COLO668 (cell line): ENCODE results near the gene MMEL1.
"Not testable (repeated sequence)": the region's sequence is repeated elsewhere in the genome, so short reads cannot be mapped to it uniquely, and the experiment has no call there.

Experiments used
- DNase-seq: peaks from one replicate; lab custom pipeline; 2025; ENCODE audit not compliant: unreplicated experiment; lab: John Stamatoyannopoulos, UW

The MMEL1 gene, protein sequence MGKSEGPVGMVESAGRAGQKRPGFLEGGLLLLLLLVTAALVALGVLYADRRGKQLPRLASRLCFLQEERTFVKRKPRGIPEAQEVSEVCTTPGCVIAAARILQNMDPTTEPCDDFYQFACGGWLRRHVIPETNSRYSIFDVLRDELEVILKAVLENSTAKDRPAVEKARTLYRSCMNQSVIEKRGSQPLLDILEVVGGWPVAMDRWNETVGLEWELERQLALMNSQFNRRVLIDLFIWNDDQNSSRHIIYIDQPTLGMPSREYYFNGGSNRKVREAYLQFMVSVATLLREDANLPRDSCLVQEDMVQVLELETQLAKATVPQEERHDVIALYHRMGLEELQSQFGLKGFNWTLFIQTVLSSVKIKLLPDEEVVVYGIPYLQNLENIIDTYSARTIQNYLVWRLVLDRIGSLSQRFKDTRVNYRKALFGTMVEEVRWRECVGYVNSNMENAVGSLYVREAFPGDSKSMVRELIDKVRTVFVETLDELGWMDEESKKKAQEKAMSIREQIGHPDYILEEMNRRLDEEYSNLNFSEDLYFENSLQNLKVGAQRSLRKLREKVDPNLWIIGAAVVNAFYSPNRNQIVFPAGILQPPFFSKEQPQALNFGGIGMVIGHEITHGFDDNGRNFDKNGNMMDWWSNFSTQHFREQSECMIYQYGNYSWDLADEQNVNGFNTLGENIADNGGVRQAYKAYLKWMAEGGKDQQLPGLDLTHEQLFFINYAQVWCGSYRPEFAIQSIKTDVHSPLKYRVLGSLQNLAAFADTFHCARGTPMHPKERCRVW

DNA sequence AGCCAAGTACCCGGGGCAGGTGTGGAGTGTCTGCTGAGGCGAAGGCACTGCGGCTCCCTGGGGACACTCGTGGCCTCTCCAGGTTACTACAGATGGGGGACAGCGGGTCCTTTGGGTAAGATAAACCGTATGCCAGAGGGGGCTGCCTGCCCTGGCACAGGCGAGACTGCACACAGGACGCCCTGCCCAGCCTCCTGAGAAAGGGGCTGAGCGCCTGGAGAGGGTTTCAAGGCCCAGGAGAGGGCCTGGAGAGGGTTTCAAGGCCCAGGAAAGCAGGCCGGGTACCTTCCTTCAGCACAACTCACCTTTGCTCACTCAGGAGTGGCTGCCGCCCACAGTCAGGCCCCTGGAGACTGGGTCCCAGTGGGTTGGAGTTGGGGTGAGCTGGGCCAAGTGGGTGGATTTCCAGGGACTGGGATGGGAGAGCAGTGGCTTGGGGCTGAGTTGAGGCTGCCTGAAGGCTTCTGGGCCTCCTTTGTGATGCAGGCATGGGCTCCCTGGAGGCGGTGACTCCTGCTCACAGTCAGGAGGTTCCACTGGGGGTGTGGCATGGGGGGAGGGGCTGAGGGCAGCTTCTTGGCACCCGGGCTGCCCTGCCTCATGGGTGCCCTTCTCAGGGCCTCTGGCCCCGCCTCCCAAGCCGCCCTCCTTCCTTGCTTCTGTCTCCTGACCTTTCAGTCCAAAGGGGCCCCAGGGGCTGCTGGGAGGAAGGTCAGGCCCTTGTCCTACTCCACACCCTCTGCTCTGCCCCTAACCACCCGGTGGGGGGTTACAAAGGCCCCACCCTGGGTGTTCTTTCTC lies at the start of gene MMEL1:
MMEL1 (minus strand) TSS at position 456 of the 801 bp plus-strand sequence. CDS start 3,532 bp downstream, outside the sequence.
- DNase-seq, result no peak

DNA sequence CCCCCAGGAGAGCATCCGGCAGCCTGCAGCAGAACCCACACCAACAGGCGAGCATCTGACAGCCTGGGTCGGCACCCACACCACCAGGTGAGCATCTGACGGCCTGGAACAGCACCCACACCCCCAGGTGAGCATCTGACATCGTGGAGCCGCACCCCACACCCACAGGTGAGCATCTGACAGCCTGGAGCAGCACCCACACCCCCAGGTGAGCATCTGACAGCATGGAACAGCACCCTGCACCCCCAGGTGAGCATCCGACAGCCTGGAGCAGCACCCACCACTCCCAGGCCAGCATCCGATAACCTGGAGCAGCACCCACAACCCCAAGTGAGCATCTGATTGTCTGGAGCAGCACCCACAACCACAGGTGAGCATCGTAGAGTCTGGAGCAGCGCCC lies 43.9 kb upstream of the MMEL1 start:
- DNase-seq, result not testable (repeated sequence)

DNA sequence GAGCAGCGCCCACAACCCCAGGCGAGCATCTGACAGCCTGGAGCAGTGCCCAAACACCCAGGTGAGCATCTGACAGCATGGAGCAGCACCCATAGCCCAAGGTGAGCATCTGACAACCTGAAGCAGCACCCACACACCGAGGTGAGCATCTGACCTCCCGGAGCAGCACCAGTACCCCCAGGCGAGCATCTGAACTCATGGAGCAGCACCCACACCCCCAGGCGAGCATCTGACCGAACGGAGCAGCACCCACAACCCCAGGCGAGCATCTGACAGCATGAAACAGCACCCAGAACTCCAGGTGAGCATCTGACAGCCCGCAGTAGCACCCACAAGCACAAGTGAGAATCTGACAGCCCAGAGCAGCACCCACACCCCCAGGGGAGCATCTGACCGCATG lies 38.8 kb upstream of the MMEL1 start:
- not testable (repeated sequence) for DNase-seq

DNA sequence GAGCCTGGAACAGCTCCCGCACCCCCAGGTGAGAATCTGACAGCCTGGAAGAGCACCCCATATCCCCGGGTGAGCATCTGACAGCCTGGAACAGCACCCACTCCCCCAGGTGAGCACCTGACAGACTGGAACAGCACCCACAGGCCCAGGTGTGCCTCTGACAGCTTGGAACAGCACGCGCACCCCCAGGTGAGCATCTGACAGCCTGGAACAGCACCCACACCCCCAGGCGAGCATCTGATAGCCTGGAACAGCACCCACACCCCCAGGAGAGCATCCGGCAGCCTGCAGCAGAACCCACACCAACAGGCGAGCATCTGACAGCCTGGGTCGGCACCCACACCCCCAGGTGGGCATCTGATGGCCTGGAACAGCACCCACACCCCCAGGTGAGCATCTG lies 27.0 kb upstream of the MMEL1 start:
- DNase-seq, result not testable (repeated sequence)

DNA sequence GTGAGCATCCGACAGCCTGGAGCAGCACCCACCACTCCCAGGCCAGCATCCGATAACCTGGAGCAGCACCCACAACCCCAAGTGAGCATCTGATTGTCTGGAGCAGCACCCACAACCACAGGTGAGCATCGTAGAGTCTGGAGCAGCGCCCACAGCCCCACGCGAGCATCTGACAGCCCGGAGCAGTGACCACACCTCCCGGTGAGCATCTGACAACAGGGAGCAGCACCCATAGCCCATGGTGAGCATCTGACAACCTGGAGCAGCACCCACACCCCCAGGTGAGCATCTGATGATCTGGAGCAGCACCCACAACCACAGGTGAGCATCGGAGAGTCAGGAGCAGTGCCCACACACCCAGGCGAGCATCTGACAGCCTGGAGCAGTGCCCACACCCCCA lies 25.1 kb upstream of the MMEL1 start:
- DNase-seq, result not testable (repeated sequence)

DNA sequence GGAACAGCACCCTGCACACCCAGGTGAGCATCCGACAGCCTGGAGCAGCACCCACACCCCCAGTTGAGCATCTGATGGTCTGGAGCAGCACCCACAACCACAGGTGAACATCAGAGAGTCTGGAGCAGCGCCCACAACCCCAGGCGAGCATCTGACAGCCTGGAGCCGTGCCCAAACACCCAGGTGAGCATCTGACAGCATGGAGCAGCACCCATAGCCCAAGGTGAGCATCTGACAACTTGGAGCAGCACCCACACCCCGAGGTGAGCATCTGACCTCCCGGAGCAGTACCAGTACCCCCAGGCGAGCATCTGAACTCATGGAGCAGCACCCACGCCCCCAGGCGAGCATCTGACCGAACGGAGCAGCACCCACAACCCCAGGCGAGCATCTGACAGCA lies 24.3 kb upstream of the MMEL1 start:
- not testable (repeated sequence) for DNase-seq

DNA sequence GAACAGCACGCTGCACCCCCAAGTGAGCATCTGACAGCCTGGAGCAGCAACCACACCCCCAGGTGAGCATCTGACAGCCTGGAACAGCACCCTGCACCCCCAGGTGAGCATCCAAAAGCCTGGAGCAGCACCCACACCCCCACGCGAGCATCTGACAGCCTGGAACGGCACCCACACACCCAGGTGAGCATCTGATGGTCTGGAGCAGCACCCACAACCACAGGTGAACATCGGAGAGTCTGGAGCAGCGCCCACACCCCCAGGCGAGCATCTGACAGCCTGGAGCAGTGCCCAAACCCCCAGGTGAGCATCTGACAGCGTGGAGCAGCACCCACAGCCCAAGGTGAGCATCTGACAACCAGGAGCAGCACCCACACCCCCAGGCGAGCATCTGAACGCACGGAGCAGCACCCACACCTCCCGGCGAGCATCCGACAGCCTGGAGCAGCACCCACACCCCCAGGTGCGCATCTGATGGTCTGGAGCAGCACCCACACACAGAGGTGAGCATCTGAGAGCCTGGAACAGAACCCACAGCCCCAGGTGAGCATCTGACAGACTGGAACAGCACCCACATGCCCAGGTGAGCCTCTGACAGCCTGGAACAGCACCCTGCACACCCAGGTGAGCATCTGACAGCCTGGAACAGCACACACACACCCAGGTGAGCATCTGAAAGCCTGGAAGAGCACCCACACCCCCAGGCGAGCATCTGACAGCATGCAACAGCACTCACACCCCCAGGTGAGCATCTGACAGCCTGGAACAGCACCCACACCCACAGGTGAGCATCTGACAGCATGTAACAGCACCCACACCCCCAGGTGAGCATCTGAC lies 23.0 kb upstream of the MMEL1 start:
- not testable (repeated sequence) for DNase-seq

DNA sequence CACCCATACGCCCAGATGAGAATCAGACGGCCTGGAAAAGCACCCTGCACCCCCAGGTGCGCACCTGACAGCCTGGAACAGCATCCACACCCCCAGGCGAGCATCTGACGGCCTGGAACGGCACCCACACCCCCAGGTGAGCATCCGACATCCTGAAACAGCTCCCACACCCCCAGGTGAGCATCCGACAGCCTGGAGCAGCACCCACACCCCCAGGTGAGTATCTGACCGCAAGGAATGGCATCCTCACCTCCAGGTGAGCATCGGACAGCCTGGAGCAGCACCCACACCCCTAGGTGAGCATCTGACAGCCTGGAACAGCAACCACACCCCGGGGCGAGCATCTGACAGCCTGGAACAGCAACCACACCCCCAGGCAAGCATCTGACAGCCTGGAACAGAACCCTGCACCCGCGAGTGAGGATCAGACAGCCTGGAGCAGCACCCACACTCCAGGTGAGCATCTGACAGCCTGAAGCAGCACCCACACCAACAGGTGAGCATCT lies 21.7 kb upstream of the MMEL1 start:
- not testable (repeated sequence) for DNase-seq

DNA sequence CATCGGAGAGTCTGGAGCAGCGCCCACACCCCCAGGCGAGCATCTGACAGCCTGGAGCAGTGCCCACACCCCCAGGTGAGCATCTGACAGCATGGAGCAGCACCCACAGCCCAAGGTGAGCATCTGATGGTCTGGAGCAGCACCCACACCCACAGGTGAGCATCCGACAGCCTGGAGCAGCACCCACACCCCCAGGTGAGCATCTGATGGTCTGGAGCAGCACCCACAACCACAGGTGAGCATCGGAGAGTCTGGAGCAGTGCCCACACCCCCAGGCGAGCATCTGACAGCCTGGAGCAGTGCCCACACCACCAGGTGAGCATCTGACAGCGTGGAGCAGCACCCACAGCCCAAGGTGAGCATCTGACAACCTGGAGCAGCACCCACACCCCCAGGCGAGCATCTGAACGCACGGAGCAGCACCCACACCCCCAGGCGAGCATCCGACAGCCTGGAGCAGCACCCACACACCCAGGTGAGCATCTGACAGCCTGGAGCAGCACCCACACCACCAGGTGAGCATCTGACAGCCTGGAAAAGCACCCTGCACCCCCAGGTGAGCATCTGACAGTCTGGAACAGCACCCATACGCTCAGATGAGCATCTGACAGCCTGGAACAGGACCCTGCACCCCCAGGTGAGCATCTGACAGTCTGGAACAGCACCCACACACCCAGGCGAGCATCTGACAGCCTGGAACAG lies 21.1 kb upstream of the MMEL1 start:
- not testable (repeated sequence) for DNase-seq

DNA sequence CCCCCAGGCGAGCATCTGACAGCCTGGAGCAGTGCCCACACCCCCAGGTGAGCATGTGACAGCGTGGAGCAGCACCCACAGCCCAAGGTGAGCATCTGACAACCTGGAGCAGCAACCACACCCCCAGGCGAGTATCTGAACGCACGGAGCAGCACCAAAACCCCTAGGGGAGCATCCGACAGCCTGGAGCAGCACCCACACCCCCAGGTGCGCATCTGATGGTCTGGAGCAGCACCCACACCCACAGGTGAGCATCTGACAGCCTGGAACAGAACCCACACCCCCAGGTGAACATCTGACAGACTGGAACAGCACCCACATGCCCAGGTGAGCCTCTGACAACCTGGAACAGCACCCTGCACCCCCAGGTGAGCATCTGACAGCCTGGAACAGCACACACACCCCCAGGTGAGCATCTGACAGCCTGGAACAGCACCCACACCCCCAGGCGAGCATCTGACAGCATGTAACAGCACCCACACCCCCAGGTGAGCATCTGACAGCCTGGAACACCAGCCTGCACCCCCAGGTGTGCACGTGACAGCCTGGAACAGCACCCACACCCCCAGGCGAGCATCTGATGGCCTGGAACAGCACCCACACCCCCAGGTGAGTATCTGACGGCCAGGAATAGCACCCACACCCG lies 20.2 kb upstream of the MMEL1 start:
- DNase-seq, result not testable (repeated sequence)

DNA sequence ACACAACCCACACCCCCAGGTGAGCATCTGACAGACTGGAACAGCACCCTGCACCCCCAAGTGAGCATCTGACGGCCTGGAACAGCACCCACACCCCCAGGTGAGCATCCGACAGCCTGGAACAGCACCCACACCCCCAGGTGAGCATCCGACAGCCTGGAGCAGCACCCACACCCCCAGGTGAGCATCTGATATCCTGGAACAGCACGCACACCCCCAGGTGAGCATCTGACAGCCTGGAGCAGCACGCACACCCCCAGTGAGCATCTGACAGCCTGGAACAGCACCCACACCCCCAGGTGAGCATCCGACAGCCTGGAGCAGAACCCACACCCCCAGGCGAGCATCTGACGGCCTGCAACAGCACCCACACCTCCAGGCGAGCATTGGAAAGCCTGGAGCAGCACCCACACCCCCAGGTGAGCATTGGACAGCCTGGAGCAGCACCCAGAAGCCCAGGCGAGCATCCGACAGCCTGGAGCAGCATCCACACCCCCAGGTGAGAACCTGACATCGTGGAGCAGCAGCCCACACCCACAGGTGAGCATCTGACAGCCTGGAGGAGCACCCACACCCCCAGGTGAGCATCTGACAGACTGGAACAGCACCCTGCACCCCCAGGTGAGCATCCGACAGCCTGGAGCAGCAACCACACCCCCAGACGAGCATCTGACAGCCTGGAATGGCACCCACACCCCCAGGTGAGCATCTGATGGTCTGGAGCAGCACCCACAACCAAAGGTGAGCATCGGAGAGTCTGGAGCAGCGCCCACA lies 19.5 kb upstream of the MMEL1 start:
- not testable (repeated sequence) for DNase-seq

DNA sequence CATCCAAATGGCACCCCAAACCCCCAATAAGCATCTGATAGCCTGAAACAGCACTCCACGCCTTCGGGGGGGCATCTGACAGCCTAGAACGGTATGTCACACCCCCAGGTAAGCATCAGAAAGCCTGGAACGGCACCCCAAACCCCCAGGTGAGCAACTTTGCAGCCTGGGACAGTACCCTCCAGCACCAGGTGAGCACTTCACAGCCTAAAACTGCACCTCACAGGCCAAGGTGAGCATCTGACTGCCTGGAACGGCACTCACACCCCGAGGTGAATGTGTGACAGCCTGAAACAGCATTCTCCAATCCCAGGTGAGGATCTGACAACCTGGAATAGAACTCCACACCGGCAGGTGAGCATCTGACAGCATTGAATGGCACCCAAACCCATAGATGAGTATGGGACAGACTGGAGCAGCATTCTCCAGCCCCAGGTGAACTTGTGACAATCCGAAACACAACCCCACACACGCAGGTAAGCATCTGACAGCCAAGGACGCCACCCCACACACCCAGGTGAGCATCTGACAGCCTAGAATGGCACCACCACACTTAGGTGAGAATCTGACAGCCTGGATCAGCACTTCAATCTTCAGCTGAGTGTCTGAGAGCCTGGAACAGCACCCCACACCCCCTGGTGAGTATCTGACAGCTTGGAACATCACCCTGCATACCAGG lies 18.3 kb upstream of the MMEL1 start:
- no peak for DNase-seq

DNA sequence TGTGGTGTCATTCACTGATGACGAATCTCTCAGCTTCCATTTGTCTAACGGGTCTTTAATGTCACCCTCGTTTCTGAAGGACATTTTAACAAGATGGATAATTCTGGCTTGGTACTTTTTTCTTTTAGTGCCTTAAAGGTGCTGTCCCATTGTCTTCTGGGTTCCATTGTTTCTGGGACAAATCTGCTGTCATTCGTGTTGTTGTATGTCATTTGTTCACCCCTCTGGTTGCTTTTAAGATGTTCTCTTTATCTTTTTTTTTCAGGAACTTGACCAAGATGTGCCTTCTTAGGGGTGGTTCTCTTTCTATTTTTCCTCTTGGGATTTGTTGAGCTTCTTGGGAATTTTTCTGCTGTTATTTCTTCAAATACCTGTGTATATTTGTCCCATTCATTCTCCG lies 14.0 kb upstream of the MMEL1 start:
- DNase-seq, result no peak

DNA sequence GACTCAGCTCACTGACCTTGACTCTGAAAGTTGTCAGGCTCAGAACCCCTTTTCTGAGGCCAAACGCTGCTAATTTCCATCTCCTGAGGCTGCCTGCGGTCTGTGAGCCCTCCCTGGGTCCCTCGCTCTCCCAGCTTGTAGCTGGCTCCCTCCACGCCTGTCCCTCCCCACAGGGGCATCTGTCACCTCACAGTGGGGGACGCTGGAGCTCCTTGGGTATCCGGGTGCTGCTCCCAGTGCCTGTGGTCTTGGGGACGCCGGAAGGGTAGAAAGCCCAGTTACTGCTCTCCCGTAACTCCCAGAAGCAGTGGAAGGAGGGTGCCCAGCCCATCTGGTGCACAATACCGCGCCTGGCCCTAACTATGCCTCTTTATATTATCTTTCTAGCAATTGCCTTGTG lies 13.0 kb upstream of the MMEL1 start:
- DNase-seq, result no peak

DNA sequence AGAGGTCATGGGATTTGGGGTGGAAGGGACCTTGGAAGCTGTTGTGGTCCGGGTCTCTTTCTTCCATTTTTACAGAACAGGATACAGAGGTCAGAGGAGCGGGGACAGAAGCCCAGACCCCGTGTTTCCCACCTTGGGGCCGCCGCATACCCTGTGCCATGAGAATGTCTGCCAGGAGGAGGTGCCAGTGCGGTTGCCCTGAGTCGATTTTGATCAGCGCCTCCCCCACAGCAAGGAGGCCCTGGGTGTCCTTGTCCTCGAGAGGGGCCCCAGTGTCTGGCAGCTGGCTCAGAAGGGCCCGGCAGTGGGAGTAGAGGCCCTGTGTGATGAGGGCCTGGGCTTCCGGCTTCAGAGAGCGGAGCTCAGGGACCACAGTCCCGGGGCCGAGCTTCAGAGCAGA lies 12.3 kb upstream of the MMEL1 start:
- no peak for DNase-seq

DNA sequence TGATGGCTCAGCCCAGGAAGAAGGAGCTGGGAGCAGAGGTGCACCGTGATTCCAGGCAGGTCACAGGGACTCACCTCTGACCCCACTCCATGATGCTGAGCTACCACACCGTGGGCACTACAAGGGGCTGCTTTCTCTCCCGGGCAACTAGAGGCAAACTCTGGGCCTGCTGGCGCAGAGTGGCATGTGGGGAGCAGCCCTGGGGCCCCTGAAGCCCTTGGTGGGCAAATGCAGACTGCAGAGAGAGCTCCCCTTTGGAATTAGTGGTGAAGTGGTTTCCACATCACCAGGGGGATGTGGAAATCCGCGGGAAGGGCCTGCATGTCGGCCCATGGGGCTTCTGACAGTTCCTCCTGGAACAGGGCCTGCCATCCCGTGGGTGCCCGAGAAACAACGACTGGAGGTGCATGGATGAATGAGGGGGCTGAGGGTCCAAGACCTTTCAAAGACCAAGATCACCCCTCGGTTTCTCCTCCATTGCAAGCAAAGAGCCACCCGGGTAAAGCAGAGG lies 11.8 kb upstream of the MMEL1 start:
- DNase-seq, result no peak

DNA sequence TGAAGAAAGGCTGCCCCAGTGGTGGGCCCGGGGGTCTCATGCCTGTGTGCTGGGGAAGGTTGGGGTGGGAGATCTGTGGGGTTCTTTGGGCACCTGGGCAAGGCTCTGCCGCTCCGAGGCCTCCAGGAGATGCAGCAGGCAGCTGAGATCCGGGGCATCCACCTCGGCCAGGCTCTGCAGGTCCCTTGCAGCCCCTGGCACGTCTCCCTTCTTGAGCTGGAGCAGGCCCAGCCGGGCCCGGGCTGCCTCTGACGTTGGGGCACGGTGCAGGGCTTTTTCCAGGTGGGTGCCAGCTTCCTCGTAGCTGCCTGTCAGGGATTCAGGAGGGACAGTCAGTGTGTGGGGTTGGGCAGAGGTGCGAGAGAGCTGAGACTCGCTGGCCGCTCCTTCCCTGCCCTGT lies 11.4 kb upstream of the MMEL1 start:
- DNase-seq, result no peak
